Fibroblast of skin of right quadriceps (primary cell): ENCODE measurements around the gene RNF138.
"Not testable (repeated sequence)": the region's sequence is repeated elsewhere in the genome, so short reads cannot be mapped to it uniquely, and the experiment has no call there.

Source experiments
- DNase-seq: peaks from one replicate; pipeline ENCODE4 v3.0.0-alpha.2; 2013

RNF138 gene

GRCh38 chr18:32095900-32096229 lies 4.2 kb downstream of the RNF138 start:
- DNase-seq, result no peak

- no peak for DNase-seq
Measured at GRCh38 chr18:32096946-32097345, 5.3 kb downstream of the RNF138 start.

- DNase-seq, result no peak
Measured at GRCh38 chr18:32104516-32104915, 12.8 kb downstream of the RNF138 start.

DNA sequence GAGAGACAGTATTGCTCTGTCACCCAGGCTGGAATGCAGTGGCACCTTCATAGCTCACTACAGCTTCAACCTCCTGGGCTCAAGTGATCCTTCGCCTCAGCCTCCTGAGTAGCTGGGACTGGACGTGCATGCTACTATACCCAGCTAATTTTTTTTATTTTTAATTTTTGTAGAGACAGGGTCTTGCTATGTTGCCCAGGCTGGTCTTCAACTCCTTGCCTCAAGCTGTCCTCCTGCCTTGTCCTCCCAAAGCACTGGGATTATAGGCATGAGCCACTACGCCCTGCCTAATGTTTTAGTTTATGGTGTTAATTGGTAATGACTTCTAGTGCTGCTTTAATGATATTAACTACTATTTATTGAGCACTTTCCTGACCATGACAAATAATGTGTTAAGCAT lies 18.3 kb downstream of the RNF138 start:
- no peak for DNase-seq

DNA sequence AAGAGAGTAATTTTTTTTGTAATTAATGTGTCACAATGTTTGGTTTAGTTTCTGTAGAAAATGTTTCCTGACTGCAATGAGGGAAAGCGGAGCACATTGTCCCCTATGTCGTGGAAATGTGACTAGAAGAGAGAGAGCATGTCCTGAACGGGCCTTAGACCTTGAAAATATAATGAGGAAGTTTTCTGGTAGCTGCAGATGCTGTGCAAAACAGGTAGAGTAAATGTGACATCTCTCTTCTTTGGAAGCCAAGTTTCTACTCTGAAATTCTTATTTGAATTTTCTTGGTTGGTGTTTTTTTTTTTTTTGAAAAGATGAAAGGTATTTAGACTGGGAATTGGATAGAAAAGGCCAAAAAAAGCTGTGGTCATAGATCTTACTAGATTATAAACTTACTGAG lies 20.0 kb downstream of the RNF138 start:
- DNase-seq, result no peak

DNA sequence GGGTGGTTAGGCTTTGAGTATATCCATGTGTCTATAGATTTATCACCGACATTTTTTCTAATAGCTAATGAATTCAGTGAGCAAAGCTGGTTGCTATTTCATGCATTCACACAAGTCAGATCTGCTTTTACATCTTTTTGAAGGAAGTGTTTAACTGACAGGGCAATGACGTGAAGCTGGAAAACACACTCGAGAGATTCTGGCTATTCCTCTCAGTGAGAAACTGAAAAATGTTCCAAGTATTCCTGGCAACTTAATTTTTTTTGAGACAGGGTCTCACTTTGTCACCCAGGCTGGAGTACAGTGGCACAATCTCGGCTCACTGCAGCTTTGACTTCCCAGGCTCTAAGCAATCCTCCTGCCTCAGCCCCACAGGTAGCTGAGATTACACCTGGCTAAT lies 21.2 kb downstream of the RNF138 start:
- DNase-seq, result no peak

- no peak for DNase-seq
Measured at GRCh38 chr18:32114293-32114942, 22.7 kb downstream of the RNF138 start.

GRCh38 chr18:32122039-32122438 lies 30.4 kb downstream of the RNF138 start:
- DNase-seq, result no peak

DNA sequence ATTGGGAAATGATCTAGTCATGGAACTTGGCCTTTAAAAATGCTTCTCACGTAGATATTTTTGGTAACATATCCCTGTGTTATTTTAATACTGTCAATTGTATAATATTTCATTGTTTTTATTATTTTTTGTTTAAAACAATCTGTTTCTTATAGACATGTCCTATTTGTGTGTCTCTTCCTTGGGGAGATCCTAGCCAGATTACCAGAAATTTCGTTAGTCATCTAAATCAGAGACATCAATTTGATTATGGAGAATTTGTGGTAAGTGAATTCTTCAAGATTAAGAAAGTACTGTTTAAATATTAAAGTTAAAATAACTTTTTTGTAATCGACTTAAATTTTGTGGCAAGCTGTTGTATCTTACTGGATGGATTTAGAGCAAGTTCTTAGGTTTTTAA lies 34.9 kb downstream of the RNF138 start:
- no peak for DNase-seq

DNA sequence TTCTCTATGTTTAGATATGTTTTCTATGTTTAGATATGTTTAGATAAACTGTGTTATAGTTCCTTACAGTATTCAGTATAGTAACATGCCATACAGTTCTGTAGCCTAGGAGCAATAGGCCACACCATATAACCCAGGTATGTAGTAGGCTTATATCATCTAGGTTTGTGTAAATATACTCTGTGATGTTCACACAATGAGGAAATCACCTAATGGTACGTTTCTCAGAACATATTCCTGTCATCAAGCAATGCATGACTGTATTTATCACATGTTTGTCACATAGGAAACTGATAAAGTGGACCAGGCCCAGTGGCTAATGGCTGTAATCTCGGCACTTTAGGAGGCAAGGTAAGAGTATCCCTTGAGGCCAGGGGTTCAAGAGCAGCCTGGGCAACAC lies 44.0 kb downstream of the RNF138 start:
- no peak for DNase-seq

DNA sequence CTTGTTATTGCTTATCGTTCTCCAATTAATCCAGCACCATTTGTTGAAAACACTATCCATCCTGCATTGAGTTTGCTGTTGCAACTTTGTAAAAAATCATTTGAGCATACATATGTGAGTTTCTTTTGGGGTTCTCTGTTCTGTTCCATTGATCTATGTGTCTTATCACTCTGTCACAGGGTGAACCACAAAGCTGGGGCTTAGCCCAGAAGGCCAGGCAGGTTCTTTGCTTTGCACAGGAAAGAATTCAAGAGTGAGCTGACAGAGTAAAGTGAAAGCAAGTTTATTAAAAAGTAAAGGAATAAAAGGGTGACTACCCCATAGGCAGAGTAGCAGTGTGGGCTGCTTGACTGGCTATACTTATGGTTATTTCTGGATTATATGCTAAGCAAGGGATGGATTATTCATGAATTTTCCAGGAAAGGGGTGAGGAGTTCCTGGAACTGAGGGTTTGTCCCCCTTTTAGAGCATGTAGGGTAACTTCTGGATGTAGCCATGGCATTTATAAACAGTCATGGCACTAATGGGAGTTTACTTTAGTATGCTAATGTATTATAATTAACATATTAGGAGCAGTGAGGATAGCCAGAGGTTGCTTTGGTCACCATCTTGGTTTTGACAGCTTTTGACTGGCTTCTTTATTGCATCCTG lies 46.8 kb downstream of the RNF138 start:
- DNase-seq, result no peak

GRCh38 chr18:32139835-32140283 lies 48.2 kb downstream of the RNF138 start:
- DNase-seq, result no peak

DNA sequence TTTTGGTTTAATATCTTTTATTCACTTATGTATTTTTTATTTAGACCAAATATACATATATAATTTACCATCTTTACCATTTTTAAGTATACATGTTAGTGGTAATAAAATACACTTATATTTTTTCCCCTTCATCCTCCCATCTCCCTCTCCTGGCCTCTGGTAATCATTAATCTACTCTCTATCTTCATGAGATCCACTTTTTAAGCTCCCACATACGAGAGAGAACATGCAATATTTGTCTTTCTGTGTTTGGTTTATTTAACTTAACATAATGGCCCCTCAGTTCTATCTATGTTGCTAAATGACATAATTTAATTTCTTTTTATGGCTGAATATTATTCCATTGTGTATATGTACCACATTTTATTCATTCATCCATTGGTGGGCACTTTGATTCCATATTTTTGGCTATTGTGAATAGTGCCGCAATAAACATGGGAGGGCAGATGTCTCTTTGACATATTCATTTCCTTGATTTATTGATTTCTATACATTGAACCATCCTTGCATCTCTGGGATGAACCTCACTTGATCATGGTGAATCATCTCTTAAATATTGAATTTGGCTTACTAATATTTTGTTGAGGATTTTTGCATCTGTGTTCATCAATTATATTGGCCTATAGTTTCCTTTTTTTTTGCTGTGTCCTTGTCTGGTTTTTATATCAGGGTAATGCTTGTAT lies 56.7 kb downstream of the RNF138 start:
- DNase-seq, result no peak

DNA sequence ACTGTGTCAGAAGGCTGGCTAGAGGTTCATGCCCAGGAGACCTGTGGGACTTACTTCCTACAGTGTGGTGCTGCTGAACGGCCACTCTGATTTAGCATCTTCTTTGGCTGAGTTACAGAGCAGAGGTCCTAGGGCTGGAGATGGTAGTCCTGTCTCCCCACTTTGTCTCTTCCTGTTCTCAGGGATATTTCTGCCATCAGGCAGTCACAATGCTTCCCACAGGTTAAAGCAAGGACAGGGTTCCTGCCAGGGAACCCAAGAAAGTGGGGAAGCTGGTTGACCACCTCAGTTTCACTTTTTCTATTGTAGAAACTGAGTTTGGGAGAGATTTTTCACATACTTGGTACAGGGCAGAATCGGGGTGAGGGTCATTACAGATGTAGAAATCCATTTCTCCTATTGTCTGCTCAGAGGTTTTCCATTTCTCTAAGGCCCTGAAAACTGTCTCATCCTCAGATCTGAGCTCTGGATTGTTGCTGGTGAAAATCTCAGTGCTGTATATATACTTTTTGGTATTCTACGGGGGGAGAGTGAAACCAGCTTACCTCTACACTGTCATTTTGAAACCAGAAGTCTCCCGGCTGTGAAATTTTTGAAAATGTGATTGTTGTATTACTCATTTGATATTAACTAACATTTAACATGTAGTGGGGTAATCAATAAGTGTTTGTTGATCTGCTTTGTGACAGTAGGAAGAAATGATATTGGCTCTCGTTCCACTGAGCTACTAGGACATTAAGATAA lies 61.2 kb downstream of the RNF138 start:
- DNase-seq, result no peak

- DNase-seq, result no peak
Measured at GRCh38 chr18:32156855-32157254, 65.2 kb downstream of the RNF138 start.

DNA sequence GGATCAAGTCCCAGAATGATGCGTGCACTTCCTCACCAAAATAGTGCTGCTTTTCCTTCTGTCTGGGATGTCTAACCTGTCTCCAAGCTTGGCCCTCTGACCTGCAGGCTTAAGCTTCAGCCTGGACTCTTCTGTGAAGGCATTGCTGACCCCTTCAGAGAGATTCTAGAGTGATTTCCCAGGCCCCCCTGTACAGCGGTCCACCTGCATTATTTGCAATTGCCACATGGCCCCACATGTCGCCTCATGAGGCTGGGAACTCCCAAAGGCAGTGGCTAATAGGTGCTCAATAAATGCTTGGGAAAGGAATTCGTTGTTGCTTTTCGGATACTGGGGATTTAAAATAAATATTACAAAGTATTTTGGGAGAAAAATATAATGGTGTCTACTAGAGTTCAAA lies 65.9 kb downstream of the RNF138 start:
- no peak for DNase-seq

GRCh38 chr18:32158108-32158624 lies 66.5 kb downstream of the RNF138 start:
- DNase-seq, result peak; percentile 85

GRCh38 chr18:32158631-32159030 lies 67.0 kb downstream of the RNF138 start:
- not testable (repeated sequence) for DNase-seq

GRCh38 chr18:32160547-32160946 lies 68.9 kb downstream of the RNF138 start:
- DNase-seq, result no peak

DNA sequence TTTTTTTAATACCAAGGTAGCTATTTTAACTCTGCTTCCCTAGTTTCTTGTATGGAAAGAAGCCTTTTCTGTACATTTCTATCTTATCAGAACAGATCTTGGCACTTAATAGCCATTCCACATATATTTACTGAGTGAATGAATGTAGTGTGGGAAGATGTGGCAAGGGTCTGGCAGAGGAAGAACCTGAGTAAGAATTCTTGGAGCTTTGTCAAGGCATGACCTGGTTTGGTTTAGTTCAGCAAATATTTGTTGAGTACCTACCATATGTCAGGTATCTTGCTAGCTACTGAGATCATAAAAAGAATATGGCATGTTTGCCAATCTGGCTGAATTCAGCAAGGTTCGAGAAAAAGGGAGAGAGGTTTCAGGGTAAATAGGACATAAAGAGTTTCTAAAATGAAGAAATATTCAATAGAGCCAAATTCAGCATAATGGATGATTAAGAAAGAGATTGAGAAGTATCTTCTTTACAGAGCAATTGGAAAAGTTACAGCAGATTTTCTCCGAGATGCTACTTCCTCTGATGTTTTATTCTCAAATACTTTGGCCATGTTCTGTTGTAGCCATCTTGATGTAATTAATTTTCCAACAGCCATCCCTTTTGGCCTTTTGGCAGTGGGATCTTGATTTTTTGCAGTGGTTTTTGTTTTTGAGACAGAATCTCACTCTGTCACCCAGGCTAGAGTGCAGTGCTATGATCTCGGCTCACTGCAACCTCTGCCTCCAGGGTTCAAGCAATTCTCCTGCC lies 76.5 kb downstream of the RNF138 start:
- DNase-seq, result no peak

GRCh38 chr18:32173654-32174053 lies 82.0 kb downstream of the RNF138 start:
- DNase-seq, result no peak

DNA sequence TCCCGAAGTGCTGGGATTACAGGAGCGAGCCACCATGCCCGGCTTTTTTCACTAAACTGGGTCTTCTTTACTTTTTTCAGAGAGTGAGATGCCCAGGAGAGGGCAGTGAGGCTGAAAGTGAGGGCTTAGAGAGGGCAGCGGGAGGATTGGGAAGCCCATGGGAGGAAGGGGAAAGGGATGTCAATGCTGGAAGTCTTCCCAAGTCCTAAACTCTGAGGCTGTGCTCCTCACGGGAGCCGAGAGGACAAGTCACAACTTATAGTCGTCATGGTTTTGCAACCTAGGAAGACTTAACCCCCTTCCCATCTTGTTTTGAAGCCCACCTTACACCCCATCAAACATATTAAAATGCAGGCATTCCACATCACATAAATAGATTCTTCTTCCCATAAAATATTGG lies 83.0 kb downstream of the RNF138 start:
- no peak for DNase-seq

DNA sequence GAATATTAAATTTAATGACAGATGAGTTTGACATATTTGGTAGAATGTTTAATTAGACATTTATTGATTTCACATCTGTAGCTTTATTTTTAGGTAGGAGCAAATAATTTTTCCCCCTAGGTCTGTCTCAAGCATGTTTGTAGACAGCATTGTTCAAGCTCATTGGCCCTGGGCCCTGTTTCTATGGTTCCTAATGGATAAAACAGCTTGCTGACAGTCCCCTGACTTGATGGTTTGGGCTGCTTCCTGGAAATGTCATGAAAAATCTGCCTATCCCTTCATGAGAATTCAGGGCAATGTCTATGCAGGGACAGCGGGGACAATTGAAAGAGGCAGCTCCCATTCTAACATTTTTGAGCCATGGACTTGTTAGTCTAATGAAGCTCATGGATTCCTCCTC lies 83.6 kb downstream of the RNF138 start:
- no peak for DNase-seq
